Activated effector memory CD4-positive, alpha-beta T cell treated with anti-CD3 and anti-CD28 coated beads, Interleukin-2, amount 50 U/mL, for 16 hours (primary cell): ENCODE measurements around the gene VTI1A.
"Not testable (repeated sequence)": the region's sequence is repeated elsewhere in the genome, so short reads cannot be mapped to it uniquely, and the experiment has no call there.

ENCODE experiments used
- DNase-seq: peaks from one replicate; pipeline ENCODE4 v3.0.0-alpha.2; 2020

VTI1A gene

DNA sequence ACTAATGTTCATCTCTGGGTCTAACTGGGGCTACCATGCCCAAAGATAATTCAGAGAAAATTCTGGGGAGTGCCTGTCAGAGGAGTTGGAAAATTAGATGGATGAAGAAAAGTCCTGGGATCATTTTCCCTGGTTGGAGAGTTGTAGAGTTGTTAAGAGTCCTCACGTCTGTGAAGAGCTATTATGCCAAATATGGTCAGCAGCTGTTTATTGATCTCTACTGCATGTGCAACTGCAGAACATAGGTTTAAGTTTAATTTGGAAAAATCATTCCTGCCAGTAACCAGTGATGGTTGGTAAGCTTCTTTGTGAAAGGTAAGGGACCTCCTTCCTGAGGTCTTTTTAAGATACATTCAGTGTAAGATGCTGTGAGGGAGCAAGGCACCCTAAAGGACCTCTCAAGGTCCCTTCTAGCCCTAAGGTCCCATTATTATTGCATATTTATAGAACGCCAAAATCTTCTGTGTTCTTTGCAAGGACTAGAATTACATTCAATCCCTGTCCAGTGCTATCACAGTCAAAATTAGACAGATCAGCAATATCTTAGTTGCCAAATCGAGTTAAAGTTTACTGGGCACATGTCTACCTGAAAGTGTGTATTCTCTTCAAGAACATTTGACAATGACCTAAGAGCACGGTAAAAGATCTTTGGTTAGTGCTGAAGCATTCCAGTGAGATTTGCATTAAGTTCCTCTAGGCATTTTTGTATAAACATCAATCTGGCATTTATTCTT is 62.7 kb downstream of the VTI1A start:
- DNase-seq, result no peak

DNA sequence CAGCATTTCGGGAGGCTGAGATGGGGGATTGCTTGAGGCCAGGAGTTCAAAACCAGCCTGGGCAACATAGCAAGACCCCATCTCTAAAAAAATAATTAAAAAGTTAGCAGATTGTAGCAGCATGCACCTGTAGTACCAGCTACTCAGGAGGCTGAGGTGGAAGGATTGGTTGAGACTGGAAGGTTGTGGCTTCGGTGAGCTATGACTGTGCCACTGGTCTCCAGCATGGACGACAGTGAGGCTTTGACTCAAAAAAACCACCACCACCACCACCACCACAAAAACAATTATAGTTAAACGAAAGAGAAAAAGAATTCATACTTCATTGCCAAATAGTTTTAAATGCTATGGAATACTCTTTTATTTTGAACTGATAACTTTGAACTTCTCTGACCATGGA is 63.4 kb downstream of the VTI1A start:
- no peak for DNase-seq

DNA sequence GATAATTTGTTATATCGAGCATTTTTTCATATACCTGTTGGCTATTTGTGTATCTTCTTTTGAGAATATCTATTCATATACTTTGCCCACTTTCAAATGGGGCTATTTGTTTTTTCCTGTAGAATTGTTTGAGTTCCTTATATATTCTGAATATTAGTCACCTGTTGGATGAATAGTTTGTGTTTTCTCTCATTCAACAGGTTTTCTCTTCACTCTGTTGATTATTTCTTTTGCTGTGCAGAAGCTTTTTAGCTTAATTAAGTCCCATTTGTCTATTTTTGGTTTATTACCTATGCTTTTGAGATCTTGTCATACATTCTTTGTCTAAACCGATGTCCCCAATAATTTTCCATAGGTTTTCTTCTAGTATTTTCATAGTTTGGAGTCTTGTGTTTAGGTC is 65.3 kb downstream of the VTI1A start:
- DNase-seq, result no peak

DNA sequence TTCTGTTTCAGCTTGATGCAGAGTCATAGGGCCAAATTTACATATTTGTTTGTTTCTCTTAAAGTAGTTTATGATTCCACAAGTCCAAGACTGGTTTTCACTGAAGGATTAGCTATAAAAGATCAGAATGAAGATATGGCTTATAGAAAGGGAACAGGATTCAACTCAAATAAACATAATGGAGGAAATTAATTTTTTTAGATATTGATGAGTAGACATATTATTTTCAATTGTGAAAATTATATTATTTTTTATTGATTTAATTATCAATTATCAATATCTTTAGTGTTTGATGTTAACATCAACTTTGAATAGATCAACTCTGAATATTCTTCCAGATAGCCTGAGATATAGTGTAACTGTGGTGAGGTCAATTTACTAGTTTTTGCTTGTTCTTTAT is 68.1 kb downstream of the VTI1A start:
- no peak for DNase-seq

DNA sequence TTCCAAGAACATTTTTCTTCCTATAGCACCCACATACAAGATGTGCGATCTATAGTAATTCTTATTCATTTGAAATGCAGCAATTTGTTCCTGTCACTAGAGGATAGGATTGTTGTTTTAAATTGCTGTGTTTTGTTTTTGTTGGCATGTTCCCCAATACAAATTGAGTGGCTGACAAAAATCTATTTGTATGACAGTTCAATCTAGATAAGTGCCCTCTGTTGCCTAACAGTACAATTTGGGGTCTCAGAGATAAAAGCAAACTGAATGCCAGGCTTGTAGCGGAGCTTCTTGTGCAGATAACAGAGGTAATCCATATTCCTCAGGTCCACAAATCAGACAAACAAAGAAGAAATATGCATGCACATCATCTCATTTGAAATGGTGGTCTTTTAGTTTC is 68.8 kb downstream of the VTI1A start:
- no peak for DNase-seq

DNA sequence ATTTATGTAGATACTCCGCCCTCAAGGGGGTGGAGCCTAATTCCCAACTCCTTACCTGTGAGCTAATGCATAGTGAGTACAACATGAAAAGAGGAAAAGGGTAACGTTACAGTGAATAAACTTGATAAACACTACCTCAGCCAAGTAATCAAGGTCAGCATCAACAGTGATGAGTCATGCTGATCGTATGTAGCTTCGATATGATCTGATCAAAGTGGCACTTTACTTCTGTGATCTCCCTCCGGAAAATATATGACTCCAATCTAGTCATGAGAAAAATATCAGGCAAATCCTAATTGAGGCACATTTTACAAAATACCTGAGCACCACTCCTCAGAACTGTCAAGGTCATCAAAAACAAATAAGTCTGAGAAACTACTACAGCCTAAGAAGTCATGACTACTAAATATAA is 70.4 kb downstream of the VTI1A start:
- no peak for DNase-seq

DNA sequence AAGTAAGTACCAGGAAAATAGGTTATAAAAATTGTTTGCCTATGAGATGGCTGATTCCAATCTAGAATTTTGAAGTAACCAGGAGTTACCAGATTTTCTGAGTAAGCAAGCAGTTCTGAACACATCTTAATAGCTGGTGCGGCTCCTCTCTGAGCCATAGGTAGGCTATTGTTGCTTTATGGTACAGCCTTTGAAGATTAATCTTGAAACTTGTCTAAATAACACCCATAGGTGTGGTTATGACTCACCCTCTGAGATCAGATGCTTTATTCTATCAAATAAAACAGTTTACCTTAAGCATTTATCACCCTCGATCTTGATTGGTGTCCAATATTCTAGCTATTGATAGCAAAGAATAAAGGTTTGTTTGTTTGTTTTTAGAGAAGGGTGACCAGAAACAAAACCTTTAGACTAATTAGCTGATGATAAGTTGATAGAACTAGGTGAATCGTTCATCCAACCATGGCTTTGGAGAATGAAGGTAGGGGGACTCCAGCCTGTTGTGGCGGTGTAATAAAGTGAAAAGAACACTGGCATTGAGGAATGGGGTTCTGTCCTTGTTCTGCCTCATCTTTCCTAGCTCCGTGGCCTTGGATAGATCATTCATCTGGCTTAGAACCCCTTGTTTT is 72.2 kb downstream of the VTI1A start:
- DNase-seq, result no peak

DNA sequence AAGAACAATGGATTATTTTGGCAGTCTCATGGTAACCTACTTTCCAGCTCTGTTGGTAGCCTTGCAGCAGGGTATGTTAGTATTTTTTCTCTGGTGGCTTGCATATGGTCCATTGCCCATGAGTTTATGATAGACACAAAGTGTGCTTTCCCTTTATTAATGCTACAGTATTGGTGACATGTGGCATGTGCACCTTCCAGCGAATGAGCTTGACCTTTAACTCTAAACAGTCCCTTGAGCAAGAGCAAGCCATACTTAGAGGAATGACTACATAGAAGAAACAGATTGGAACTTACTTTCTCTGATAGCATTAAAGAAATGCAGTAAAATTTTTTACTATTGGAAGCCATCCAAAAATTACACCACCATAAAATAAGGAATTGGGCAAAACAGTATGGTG is 73.9 kb downstream of the VTI1A start:
- DNase-seq, result no peak

DNA sequence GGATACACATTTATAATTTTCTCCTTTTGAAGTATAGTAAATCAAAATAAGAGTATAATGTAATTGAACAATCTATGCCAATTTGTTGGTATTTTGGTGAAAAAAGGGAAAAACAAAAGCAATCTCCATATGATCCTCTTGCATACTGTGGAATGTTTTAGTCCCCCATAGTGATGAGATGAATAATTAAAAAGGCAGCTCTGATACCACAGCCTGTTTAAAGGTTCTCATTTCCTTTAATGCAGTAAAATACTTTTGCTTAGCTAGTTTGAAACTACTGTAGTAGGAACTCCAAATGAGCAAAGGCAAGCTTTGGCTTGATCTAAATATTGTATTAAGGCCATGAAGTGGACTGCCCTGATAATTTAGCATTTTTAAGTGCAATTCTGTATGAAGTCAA is 77.6 kb downstream of the VTI1A start:
- DNase-seq, result no peak

DNA sequence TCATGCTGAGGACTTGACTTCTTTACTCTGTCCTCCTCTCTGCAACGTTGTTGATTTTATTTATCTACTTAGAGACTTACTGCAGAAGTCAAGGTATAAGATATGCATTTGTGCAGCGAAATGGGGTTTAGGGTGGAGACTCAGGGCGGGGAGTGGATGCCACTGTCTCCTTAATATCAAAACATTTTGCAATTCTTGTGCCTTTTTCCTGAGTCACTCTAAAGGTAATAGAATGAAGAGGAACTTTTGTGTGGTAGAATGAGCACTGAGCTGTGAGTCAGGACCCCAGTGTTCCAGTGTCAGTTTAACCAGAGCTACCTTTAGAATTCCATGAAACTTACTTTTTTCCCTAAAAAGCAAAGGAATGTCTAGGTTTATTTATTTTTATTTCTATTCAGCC is 78.2 kb downstream of the VTI1A start:
- DNase-seq, result no peak

DNA sequence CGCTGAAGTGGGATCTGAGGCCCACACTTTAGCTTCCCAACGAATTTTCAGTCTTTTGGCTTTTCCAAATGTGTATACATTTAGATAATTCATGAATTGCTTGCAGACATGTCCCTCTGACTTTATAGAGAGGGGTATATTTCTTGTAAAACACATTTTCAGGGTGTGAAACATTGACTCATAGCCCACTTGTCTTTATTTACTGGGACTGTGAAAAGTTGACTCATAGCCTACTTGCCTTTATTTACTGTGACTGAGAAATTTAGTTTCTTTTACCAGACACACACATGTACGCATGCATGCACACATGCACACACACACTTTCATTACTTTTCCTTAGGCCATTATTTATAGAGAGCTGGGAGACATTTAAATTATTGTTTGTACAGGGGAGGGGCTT is 79.1 kb downstream of the VTI1A start:
- DNase-seq, result no peak

DNA sequence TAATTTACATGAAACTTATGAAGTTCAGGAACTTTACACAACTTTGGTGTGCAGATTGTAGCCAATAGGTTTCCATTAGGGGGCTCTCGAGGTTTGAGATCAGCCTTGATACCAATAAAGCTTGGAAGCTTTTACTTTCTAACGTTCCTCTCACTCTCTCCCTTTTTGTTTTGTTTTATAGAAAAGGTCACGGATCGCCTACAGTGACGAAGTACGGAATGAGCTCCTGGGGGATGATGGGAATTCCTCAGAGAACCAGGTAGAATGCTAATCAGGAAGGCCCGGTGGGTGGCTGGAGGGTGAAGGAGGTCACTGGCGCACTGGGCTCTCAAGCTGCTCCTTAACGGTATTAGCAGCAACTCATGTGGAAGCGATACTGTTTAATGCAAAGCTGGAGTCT is 79.9 kb downstream of the VTI1A start:
- DNase-seq, result no peak

DNA sequence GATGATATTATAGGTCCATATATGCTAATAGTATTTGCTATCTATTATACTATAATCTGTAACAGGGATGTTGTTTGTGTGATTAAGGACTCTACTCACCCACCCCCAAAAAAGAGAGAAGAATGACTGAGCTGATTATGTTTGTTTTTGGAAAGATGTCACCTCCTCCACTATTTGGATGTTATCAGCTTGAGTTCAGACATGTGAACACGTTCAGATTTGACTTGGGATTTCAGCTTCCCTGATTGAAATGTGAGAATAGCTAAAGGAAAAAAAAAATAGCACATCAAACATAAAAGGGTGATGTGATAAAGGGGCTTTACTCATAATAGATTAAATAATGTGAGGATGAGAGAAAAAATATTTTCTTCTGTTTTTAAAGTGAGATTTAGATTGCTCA is 81.2 kb downstream of the VTI1A start:
- DNase-seq, result no peak

DNA sequence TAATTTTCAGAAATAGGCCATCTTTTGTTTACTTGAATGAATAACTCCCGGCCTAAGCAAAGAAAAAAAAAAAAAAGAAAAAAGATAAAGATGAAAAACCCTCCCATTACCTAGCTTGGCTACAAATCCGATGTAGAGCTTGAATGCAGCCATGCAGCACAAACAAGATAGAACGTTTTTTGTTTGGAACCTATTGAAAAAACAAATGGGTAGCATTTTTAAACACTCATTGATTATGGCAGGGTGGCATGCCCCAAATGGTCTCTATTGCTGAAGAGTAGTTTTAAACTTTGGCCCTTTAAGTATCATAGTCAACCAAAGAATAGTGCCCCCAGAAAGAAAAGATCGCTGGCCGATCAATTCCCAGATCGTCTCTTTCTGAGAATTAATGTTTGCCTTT is 84.4 kb downstream of the VTI1A start:
- no peak for DNase-seq

DNA sequence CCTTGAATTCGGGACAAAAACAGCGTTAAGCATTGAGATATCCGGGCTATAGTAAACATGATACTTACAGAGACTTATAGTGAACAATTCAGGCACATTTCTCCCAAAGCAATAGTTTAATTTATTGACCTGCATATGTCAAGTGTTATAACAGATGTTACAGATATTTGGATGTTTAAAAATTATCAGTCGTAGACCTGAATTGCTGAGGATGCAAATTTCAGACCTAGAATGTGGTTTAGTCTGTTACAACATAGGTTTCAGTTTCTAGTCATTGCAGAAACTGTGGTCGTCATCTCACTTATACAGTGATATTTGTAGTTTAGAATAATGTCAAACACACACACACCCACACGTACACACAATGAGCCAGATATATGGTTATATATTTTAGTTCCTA is 85.2 kb downstream of the VTI1A start:
- no peak for DNase-seq

DNA sequence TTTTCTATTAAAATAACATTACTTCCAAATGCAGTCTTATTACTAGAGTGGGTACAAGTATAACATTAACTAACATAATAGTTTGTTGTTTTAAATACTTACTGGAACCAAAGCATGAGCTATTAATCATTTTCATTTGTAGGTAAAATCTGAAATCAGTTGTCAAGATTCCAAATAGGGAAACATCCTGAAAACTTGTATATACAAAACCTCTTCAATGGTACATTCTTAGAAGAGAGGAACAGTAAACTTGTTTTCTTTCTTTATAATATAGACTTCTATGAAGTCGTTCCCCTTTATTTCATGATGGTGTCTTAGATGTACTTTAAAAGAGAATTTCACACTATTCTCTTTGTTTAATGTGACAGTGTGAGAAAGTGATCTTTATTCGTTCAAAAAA is 85.9 kb downstream of the VTI1A start:
- DNase-seq, result no peak

DNA sequence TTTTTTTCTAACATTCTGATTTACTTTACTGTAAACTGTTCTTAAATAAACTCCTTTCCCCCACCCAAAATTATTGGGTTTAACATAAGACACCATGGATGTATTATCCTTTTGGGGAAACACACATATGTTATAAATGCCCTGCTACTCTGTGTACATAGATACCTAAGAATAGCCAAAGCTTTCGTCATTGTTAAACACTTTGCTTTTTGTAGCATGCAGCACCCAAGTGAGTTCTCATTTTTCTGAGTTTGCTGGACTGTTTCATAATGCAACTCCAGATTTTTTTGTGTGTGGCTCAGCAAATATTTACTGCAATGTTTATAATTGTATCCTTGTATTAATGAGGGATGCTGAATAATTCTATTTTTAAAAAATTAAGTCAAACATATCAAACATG is 86.9 kb downstream of the VTI1A start:
- no peak for DNase-seq

DNA sequence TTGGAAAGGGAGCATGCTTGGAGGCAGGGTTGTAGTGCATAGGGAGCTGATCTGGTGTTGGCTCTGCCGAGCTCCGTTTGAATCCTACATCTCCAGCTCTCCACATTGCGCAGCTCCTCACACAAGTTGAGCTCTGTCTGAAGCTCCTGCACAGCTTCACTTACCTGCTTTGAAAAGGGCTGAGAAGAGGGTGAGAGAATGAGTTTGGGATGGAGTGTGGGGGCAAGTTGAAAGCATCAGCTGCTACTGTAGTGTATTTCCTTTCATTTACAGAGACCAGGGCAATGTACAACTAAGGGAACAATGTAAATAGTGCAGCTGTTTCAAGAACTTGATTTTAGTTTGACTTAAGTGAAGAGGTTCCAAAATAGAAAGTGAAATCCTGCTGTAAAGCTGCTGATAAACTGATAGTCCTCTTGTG is 88.5 kb downstream of the VTI1A start:
- DNase-seq, result no peak

DNA sequence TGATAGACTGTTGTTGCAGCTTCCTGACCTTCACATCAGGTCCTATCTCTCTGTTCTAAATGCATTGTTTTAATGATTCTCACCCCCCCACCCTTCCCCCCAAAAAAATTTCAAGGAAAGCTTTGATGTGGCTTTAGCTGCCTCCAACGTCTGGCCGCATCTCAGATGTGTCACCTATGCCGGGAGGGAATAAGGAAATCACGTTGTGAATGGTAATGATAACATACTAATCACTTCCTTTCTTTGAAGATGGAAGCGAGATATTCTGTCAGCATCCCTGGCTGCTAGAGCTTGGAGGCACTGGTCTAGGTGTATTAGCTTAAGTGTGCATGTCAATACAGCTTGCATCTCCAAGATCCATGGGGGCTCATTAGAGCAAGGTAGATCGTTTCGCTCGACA is 89.6 kb downstream of the VTI1A start:
- DNase-seq, result no peak

DNA sequence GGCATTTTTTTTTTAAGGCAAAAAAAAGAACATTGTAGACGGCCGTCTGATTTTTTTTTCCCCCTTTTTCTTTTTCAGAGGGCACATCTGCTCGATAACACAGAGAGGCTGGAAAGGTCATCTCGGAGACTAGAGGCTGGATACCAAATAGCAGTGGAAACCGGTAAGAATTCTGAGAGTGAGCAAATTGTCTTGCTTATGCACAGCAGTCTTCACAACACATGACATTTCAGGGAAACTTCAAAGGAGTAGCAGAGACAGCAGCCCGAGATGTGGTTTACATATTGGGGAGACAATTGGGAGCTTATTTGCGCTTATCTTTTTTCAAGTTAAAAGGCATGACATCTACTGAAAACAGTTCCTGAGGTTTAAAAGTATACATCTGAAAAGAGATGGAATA is 91.2 kb downstream of the VTI1A start:
- DNase-seq, result no peak

DNA sequence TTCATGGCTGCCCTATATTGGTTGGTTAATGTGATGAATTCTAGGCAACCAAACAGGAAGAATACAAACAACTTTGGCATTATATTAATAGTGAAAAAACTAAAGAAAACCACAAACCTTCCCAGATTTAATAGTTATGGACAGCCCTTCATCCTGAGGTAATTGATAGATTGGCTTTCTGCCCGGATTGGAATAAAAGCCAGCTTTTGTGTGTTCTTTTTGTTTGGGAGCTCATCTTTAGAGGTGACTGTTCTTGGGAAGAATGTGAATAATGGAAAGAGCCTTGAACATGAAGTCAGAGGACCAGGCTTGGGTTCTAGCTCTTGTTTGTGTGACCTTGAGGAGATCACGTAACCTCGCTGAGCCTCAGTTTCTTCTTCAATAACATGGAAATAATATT is 92.3 kb downstream of the VTI1A start:
- DNase-seq, result no peak

DNA sequence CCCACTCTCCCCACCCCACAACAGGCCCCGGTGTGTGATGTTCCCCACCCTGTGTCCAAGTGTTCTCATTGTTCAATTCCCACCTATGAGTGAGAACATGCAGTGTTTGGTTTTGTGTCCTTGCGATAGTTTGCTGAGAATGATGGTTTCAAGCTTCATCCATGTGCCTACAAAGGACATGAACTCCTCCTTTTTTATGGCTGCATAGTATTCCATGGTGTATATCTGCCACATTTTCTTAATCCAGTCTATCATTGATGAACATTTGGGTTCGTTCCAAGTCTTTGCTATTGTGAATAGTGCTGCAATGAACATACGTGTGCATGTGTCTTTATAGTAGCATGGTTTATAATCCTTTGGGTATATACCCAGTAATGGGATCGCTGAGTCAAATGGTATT is 95.8 kb downstream of the VTI1A start:
- not testable (repeated sequence) for DNase-seq

DNA sequence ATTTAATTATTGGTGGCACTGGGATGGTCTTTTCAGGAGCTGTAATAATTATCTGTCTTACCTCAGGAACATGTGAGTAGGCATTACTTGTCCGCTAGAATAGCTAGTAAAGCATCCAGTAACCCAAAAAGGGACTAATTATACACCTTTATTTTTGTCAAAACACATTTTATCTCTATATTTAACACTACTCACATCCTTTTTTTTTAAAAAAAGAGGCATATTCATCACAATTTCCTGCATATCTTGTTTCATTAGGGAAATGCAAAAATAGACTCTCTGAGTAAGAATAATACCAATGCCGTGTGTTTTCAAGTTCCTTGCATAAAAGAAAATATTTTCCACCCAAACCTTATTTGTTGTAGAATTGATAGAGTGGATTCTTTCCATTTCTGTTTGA is 99.5 kb downstream of the VTI1A start:
- DNase-seq, result no peak

DNA sequence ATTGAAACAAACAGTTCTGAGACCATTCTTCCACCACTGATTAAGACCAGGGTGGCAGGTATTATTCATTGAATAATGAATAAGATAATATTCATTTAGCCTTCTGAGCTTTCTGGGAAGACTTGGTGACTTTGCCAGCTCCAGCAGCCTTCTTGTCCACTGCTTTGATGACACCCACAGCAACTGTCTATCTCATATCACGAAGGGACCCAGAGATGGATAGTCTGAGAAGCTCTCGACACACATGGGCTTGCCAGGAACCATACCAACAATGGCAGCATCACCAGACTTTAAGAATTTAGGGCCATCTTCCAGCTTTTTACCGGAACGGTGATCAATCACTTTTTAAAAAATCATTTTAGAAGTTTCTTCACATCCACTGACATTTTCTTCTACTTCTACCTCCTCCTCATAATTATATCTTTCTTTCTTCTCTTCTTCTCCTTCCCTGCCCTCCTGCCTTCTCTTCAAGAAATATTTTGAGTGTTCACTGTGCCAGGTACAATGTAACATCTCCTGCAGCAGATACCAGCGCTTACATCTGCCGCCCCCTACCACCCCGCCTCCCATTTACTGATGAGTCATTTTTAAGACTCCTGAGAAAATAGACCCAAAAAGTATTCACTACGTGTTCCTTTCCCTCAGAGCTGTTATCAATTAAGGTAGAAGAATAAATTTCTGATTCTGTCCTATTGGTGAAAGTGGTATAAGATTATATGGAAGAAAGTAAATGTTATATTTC is 101.7 kb downstream of the VTI1A start:
- DNase-seq, result no peak
